Neuronal stem cell (in vitro differentiated cells): ENCODE data around the gene VPS39.

Experiments
- DNase-seq: peaks from one replicate; pipeline ENCODE4 v3.0.0-alpha.2; 2013; ENCODE audit warnings: low spot score
- H2AFZ ChIP-seq: one replicate; pipeline ENCODE4 v1.6.1; 2013; ENCODE audit warnings: mild to moderate bottlenecking, low read length, inconsistent platforms
- H2AK5ac ChIP-seq: 2 replicates; pipeline ENCODE4 v1.6.1; 2013; ENCODE audit warnings: low read depth, mild to moderate bottlenecking, inconsistent platforms, low read length, moderate library complexity, mixed read lengths
- H2BK120ac ChIP-seq: 2 replicates; pipeline ENCODE4 v1.6.1; 2013; ENCODE audit warnings: low read depth, mild to moderate bottlenecking, inconsistent platforms, low read length, moderate library complexity, mixed read lengths
- H2BK12ac ChIP-seq: one replicate; pipeline ENCODE4 v1.6.1; 2013; ENCODE audit warnings: low read length, inconsistent platforms
- H2BK15ac ChIP-seq: 2 replicates; pipeline ENCODE4 v1.6.1; 2013; ENCODE audit warnings: mild to moderate bottlenecking, low read length, inconsistent platforms, mixed read lengths
- H2BK5ac ChIP-seq: one replicate; pipeline ENCODE4 v1.6.1; 2013; ENCODE audit warnings: inconsistent platforms, mild to moderate bottlenecking, low read length, moderate library complexity
- H3K14ac ChIP-seq: one replicate; pipeline ENCODE4 v1.6.1; 2013; ENCODE audit warnings: low read length, inconsistent platforms
- H3K18ac ChIP-seq: 2 replicates; pipeline ENCODE4 v1.6.1; 2013; ENCODE audit warnings: low read length, inconsistent platforms
- H3K23ac ChIP-seq: 2 replicates; pipeline ENCODE4 v1.6.1; 2013; ENCODE audit warnings: low read depth, mild to moderate bottlenecking, mixed read lengths, low read length, inconsistent platforms; ENCODE audit not compliant: poor library complexity
- H3K27ac ChIP-seq: replicated peaks from 3 replicates; pipeline ENCODE4 v1.5.1; 2013; ENCODE audit warnings: low read length, inconsistent platforms
- H3K27me3 ChIP-seq, 3 experiments: 2 replicates each; pipeline ENCODE4 v1.6.1; 2013; ENCODE audit warnings: low read length in 3 of 3, mild to moderate bottlenecking in 2 of 3, inconsistent platforms in 1 of 3, low read depth in 1 of 3, mixed read lengths in 1 of 3, moderate library complexity in 1 of 3; ENCODE audit not compliant: control insufficient read depth in 3 of 3, insufficient read depth in 3 of 3
- H3K36me3 ChIP-seq, 2 donors: replicated peaks in 1 of 2; 2 replicates each; pipeline ENCODE4 v1.6.1; 2013; ENCODE audit warnings: low read length in 2 of 2; ENCODE audit not compliant: control insufficient read depth in 2 of 2, insufficient read depth in 2 of 2
- H3K4ac ChIP-seq: 2 replicates; pipeline ENCODE4 v1.6.1; 2013; ENCODE audit warnings: inconsistent platforms, mild to moderate bottlenecking, low read length, moderate library complexity
- H3K4me1 ChIP-seq, 2 donors: 1 replicate in 1 of 2; 2 replicates in 1 of 2; pipeline ENCODE4 v1.6.1; 2013; ENCODE audit warnings: low read length in 2 of 2, low read depth in 1 of 2; ENCODE audit not compliant: control insufficient read depth in 2 of 2, insufficient read depth in 1 of 2
- H3K4me2 ChIP-seq: one replicate; pipeline ENCODE4 v1.6.1; 2013; ENCODE audit warnings: mild to moderate bottlenecking, low read length, inconsistent platforms; ENCODE audit not compliant: insufficient read depth, poor library complexity, severe bottlenecking
- H3K4me3 ChIP-seq, 2 donors: 2 replicates each; pipeline ENCODE4 v1.5.1; 2013; ENCODE audit warnings: low read length in 2 of 2, mild to moderate bottlenecking in 2 of 2, inconsistent platforms in 1 of 2, moderate library complexity in 1 of 2
- H3K79me1 ChIP-seq: one replicate; pipeline ENCODE4 v1.6.1; 2013; ENCODE audit warnings: low read depth, mild to moderate bottlenecking, inconsistent platforms, low read length, moderate library complexity
- H3K9ac ChIP-seq: one replicate; pipeline ENCODE4 v1.6.1; 2013; ENCODE audit warnings: mild to moderate bottlenecking, low read depth, low read length, inconsistent platforms; ENCODE audit not compliant: poor library complexity
- H3K9me3 ChIP-seq, 2 donors: replicated peaks in 1 of 2; 2 replicates each; pipeline versions ENCODE3 to v1.6.1; 2013; ENCODE audit warnings: low read length in 2 of 2, mild to moderate bottlenecking in 2 of 2, inconsistent platforms in 1 of 2, low read depth in 1 of 2, mixed read lengths in 1 of 2, moderate library complexity in 1 of 2; ENCODE audit not compliant: control insufficient read depth in 2 of 2, insufficient read depth in 1 of 2
- H4K8ac ChIP-seq: one replicate; pipeline ENCODE4 v1.6.1; 2013; ENCODE audit warnings: low read depth, mild to moderate bottlenecking, inconsistent platforms, low read length, moderate library complexity
- H4K91ac ChIP-seq: one replicate; pipeline ENCODE4 v1.6.1; 2013; ENCODE audit warnings: low read length, low read depth, mild to moderate bottlenecking, inconsistent platforms; ENCODE audit not compliant: poor library complexity
- WGBS, 2 donors: extraction: QIAGEN DNeasy Blood & Tissue Kit; methylation state at CpG; one replicate each; pipeline ENCODE4 v1.1.7; 2013; ENCODE audit warnings: missing lambda C conversion rate in 2 of 2, mixed read lengths in 1 of 2; ENCODE audit not compliant: insufficient read length in 2 of 2, insufficient replicate concordance in 1 of 2; ENCODE audit errors: extremely low coverage in 2 of 2; 5-methylcytosine and 5-hydroxymethylcytosine counted together

Gene VPS39

DNA sequence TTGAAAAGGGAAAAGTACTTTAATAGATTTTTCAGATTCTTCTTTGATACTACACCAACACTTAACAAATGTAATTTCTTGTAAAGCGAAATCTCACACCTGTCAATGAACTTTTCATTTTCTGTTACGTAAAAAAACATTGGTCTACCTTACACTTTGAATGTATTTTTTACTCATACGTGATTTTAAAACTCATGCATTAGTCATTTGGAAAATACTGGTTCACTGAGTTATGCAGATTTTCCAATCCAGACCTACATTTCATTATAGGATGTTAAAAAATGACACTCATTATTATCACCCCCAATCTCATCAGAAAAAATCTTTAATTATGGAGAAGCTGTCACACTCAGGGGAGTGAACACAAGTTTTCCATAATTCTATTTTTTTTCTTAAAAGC is 14.7 kb downstream of the VPS39 start:
- Histone ChIP-seq H2BK5ac (no peak overlapping the region), H2BK15ac (no peak overlapping the region), H3K36me3 (peaks cover 3 to 49% of the 10 kb centered on the region in 2 donors), H3K4ac (no peak overlapping the region), H2BK120ac (no peak overlapping the region), H2BK12ac (no peak overlapping the region), H3K79me1 (no peaks in the 10 kb centered on the region), H3K9ac (no peak overlapping the region), H3K27me3 (no peaks in the 10 kb centered on the region), H2AK5ac (no peak overlapping the region), H2AFZ (no peak overlapping the region), H3K4me2 (no peak overlapping the region), H4K91ac (no peak overlapping the region), H3K18ac (no peak overlapping the region), H3K14ac (no peak overlapping the region), H3K27ac (no peak overlapping the region), H3K4me3 (no peak overlapping the region), H3K23ac (no peak overlapping the region), H4K8ac (no peak overlapping the region), H3K9me3 (peaks cover 0 to 4% of the 10 kb centered on the region in 2 donors), H3K4me1 (no peaks in the 10 kb centered on the region)
- DNase-seq = no peak
- no CpG with 5 or more reads among the region's 3 CpGs for WGBS, 2 donors

DNA sequence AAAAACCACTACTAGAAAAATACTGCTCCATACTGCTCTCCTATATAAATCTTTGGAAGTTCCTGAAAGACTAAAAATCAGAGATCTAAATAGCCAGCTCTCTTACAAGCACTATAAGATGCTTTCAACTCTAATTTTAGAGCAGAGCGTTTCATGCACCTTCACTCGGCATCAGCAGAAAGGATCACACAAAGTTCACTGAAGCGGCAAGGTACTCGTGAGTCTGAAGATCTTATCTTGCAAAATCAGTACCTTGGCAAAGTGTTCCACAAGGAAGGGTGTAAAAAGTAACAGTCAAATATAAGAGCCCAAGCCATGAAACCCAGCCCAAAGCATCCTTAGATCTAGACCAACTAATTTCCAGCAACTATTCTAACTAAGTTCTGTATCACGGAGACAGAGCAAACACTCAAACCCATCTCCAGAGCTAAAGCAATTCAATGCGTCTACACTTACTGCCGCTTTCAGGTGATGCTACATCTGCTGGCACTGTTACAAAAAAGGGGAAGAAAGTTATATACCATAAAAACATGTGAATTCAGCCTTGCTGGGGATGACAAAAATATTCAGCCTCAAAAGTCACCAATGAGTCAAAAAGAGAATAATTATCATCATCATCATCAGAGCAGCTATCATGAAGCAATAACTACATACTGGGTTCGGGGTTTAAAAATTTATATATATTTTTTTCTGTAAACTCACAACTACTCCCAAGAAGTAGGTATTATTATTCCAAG is 16.3 kb downstream of the VPS39 start:
- no peak overlapping the region for H3K14ac ChIP-seq
- H3K79me1 ChIP-seq = no peaks in the 10 kb centered on the region
- no peaks in the 10 kb centered on the region for H3K9me3 ChIP-seq
- H2BK15ac ChIP-seq = no peak overlapping the region
- H3K36me3 ChIP-seq = peaks cover 3 to 56% of the 10 kb centered on the region in 2 donors
- DNase-seq = no peak
- no peaks in the 10 kb centered on the region for H3K4me1 ChIP-seq
- no peak overlapping the region for H3K9ac ChIP-seq
- no peak overlapping the region for H2BK5ac ChIP-seq
- H3K27ac ChIP-seq = no peak overlapping the region
- H4K8ac ChIP-seq = no peak overlapping the region
- no peaks in the 10 kb centered on the region for H3K27me3 ChIP-seq
- H3K4me2 ChIP-seq = no peak overlapping the region
- no peak overlapping the region for H3K4ac ChIP-seq
- H2BK120ac ChIP-seq = no peak overlapping the region
- H2AFZ ChIP-seq = no peak overlapping the region
- no peak overlapping the region for H3K4me3 ChIP-seq
- no peak overlapping the region for H4K91ac ChIP-seq
- no peak overlapping the region for H3K18ac ChIP-seq
- no CpG with 5 or more reads among the region's 8 CpGs for WGBS, 2 donors
- no peak overlapping the region for H2BK12ac ChIP-seq
- H2AK5ac ChIP-seq = no peak overlapping the region
- no peak overlapping the region for H3K23ac ChIP-seq

DNA sequence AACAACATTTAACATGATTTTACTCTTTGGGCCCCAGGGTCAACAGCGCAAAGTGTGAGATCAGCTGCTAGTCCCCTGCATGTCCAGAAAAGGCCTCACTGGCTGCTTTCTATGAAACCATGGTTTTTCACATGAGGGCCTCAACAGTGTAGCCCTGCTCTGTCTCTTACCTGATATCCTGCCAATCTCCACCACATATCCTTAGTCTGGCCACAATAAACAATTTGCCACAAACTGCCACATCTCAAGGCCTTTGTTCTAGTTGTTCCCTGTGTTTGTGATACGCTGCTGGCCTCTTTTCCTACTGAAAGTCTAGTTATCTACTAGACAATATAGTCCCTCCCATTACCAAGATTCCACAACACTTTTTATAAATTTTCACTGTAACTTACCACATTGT is 17.7 kb downstream of the VPS39 start:
- Histone ChIP-seq H3K4me2 (no peak overlapping the region), H3K14ac (no peak overlapping the region), H2BK120ac (no peak overlapping the region), H3K9me3 (no peaks in the 10 kb centered on the region), H3K4me3 (no peak overlapping the region), H2AK5ac (no peak overlapping the region), H3K9ac (no peak overlapping the region), H3K4ac (no peak overlapping the region), H2AFZ (no peak overlapping the region), H3K27me3 (no peaks in the 10 kb centered on the region), H4K91ac (no peak overlapping the region), H4K8ac (no peak overlapping the region), H2BK5ac (no peak overlapping the region), H2BK15ac (no peak overlapping the region), H3K18ac (no peak overlapping the region), H3K23ac (no peak overlapping the region), H3K27ac (no peak overlapping the region), H2BK12ac (no peak overlapping the region), H3K79me1 (no peaks in the 10 kb centered on the region), H3K36me3 (peaks cover 6 to 70% of the 10 kb centered on the region in 2 donors), H3K4me1 (no peaks in the 10 kb centered on the region)
- DNase-seq = no peak
- WGBS, 2 donors = no CpG with 5 or more reads among the region's 2 CpGs

DNA sequence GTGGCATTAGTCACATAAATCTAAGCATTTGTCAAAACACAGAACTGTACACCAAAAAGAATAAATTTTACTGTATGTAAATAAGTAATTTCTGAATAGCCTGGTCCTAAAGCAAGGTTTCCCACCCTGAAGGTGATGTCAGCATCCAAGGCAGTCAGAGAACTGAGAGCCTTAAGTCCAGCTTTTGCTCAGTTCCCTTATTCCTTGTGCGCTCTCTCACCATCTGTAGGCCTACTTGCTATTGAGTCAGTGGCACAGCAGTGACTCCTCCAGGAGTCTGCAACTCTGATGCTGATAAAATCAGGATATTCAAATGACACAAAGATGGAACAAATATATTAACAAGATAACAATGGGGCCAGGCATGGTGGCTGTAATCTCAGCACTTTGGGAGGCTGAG is 22.3 kb downstream of the VPS39 start:
- Histone ChIP-seq H3K27ac (no peak overlapping the region), H3K27me3 (no peaks in the 10 kb centered on the region), H3K23ac (no peak overlapping the region), H2BK15ac (no peak overlapping the region), H2BK5ac (no peak overlapping the region), H3K4me1 (no peaks in the 10 kb centered on the region), H3K36me3 (peaks cover 12 to 98% of the 10 kb centered on the region in 2 donors), H2AFZ (no peak overlapping the region), H3K4me3 (no peak overlapping the region), H3K18ac (no peak overlapping the region), H4K8ac (no peak overlapping the region), H3K4me2 (no peak overlapping the region), H3K9ac (no peak overlapping the region), H4K91ac (no peak overlapping the region), H2BK120ac (no peak overlapping the region), H2BK12ac (no peak overlapping the region), H2AK5ac (no peak overlapping the region), H3K4ac (no peak overlapping the region), H3K79me1 (no peaks in the 10 kb centered on the region), H3K14ac (no peak overlapping the region), H3K9me3 (no peaks in the 10 kb centered on the region)
- no CpG with 5 or more reads among the region's 1 CpG for WGBS, 2 donors
- DNase-seq = no peak
